GM19324 (cell line): ENCODE data around the gene COL27A1.

Experiments used
- ATAC-seq: cut with Tn5 transposase; IDR thresholded peaks from one replicate; pipeline ENCODE4 v1.9.1; 2021; ENCODE audit warnings: mild to moderate bottlenecking, moderate library complexity; ENCODE audit not compliant: unreplicated experiment, low FRiP score

Gene COL27A1

GRCh38 chr9:114202849-114203248 is 47.5 kb downstream of the COL27A1 start:
- no peak for ATAC-seq

- ATAC-seq, result no peak
Observed at GRCh38 chr9:114203410-114204140, 48.2 kb downstream of the COL27A1 start.

- ATAC-seq, result no peak
Observed at GRCh38 chr9:114204265-114204664, 48.9 kb downstream of the COL27A1 start.

GRCh38 chr9:114205171-114206015 is 50.1 kb downstream of the COL27A1 start:
- ATAC-seq, result no peak

GRCh38 chr9:114206221-114206789 is 51.0 kb downstream of the COL27A1 start:
- no peak for ATAC-seq

- no peak for ATAC-seq
Observed at GRCh38 chr9:114207034-114207810, 51.9 kb downstream of the COL27A1 start.

- no peak for ATAC-seq
Observed at GRCh38 chr9:114207845-114208244, 52.5 kb downstream of the COL27A1 start.

- ATAC-seq, result no peak
Observed at GRCh38 chr9:114209151-114209550, 53.8 kb downstream of the COL27A1 start.

GRCh38 chr9:114210136-114210535 is 54.8 kb downstream of the COL27A1 start:
- no peak for ATAC-seq

- ATAC-seq, result no peak
Observed at GRCh38 chr9:114210691-114211276, 55.4 kb downstream of the COL27A1 start.

GRCh38 chr9:114212826-114213225 is 57.5 kb downstream of the COL27A1 start:
- ATAC-seq, result no peak

- no peak for ATAC-seq
Observed at GRCh38 chr9:114213566-114213965, 58.2 kb downstream of the COL27A1 start.

GRCh38 chr9:114214181-114214580 is 58.8 kb downstream of the COL27A1 start:
- no peak for ATAC-seq

- ATAC-seq, result no peak
Observed at GRCh38 chr9:114214686-114215414, 59.5 kb downstream of the COL27A1 start.

GRCh38 chr9:114216081-114216480 is 60.7 kb downstream of the COL27A1 start:
- ATAC-seq, result no peak

- no peak for ATAC-seq
Observed at GRCh38 chr9:114216976-114217375, 61.6 kb downstream of the COL27A1 start.

GRCh38 chr9:114218264-114219120 is 63.2 kb downstream of the COL27A1 start:
- no peak for ATAC-seq

- ATAC-seq, result no peak
Observed at GRCh38 chr9:114220061-114220541, 64.8 kb downstream of the COL27A1 start.
